GM12891 (cell line): ENCODE measurements around the gene TLNRD1.

Experiments
- DNase-seq: peaks from one replicate; pipeline ENCODE4 v3.0.0; 2011; ENCODE audit warnings: low spot score; ENCODE audit not compliant: insufficient read length
- FAIRE-seq: peaks from 2 replicates; lab custom pipeline; 2011; peaks lifted over from hg19 to GRCh38; lab: Jason Lieb, UNC
- PAX5 ChIP-seq: IDR thresholded peaks from 2 replicates; pipeline ENCODE4 v1.6.1; 2011; ENCODE audit warnings: low read length, moderate library complexity, mild to moderate bottlenecking; ENCODE audit not compliant: insufficient read depth, severe bottlenecking
- POLR2A ChIP-seq: IDR thresholded peaks from 2 replicates; pipeline ENCODE4 v1.6.1; 2011; ENCODE audit warnings: low read depth, low read length, control low read depth
- POLR2AphosphoS5 ChIP-seq: IDR thresholded peaks from 2 replicates; pipeline ENCODE4 v1.6.1; 2011; ENCODE audit warnings: low read depth, low read length, control low read depth
- POU2F2 ChIP-seq: IDR thresholded peaks from 2 replicates; pipeline ENCODE4 v1.6.1; 2011; ENCODE audit warnings: low read depth, mild to moderate bottlenecking, control low read depth, low read length, moderate library complexity
- SPI1 ChIP-seq: IDR thresholded peaks from 2 replicates; pipeline ENCODE4 v1.6.1; 2011; ENCODE audit warnings: low read depth, low read length, control low read depth
- TAF1 ChIP-seq: IDR thresholded peaks from 2 replicates; pipeline ENCODE4 v1.6.1; 2011; ENCODE audit warnings: low read depth, low read length, control low read depth

Gene TLNRD1

DNA sequence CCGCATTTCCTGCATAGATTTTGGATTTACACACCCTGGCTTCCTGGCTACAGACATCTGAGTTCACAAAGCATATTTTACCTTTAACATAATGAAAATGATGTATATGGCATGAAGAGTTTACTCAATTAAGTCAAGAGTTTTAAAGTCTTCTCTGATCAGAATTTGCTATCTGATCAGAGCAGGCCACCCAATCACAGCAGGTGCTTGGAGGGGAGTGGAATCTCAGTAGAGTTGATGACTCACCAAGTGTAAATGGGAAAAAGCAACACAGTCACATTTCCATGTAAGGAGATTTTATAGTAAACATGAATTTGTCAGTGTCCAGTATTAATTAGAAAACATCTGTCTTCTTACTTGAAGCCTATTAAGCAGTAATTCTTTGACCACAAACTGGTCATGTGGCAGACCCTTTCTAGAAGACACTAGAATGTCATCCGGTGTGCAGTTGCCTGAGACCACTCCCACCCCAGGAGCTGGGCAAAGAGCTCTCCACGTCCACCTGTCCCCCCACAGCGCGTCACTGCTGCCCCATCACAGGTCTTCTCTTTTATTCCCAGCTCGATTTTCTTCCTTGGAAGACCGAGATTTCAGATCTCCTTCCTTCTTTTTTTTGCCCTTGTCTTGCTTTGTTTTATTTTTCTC, 21.9 kb upstream of the TLNRD1 start:
- DNase-seq: no peak
- FAIRE-seq: no peak
- TF ChIP-seq SPI1 (no peak), TAF1 (no peak), POU2F2 (no peak), POLR2AphosphoS5 (no peak), PAX5 (no peak), POLR2A (no peak)

- no peak for TF ChIP-seq POU2F2
- TF ChIP-seq PAX5: no peak
- no peak for TF ChIP-seq POLR2AphosphoS5
- no peak for TF ChIP-seq TAF1
- TF ChIP-seq POLR2A: no peak
- no peak for TF ChIP-seq SPI1
- FAIRE-seq: no peak
- DNase-seq: no peak
Observed at GRCh38 chr15:80979538-80980200, 21.1 kb upstream of the TLNRD1 start.

DNA sequence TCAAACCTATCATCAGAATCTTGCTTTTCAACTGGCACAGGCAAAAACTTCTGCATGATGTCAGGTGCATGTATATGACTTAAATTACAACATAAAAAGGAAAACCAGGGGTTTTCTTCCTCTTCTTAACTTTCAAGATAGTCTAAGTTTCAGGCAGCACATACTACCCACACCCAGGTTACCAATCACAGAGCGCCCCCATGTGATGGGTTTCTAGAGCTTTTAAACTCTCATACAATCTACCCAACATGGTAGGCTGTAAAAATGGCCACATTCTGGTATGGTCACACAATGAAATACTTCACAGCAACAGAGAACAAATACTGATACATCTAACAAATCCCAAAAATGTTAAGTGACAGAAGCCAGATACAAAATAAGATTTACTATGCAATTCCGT, 18.5 kb upstream of the TLNRD1 start:
- FAIRE-seq (no peak), DNase-seq (no peak)
- TF ChIP-seq SPI1: no peak
- no peak for TF ChIP-seq POLR2A
- TF ChIP-seq POU2F2: no peak
- no peak for TF ChIP-seq TAF1
- no peak for TF ChIP-seq PAX5
- no peak for TF ChIP-seq POLR2AphosphoS5

GRCh38 chr15:80982839-80983238, 17.9 kb upstream of the TLNRD1 start:
- no peak for TF ChIP-seq POU2F2
- TF ChIP-seq POLR2A: no peak
- no peak for TF ChIP-seq TAF1
- no peak for TF ChIP-seq POLR2AphosphoS5
- TF ChIP-seq PAX5: no peak
- TF ChIP-seq SPI1: no peak
- no peak for DNase-seq
- no peak for FAIRE-seq

- FAIRE-seq: no peak
- no peak for DNase-seq
- TF ChIP-seq POLR2AphosphoS5 (no peak), TAF1 (no peak), SPI1 (peak; percentile 36; the same call in 1 of the 2 replicates), PAX5 (no peak), POLR2A (peak; percentile 26; the same call in 1 of the 2 replicates), POU2F2 (no peak)
Observed at GRCh38 chr15:80984856-80985255, 15.9 kb upstream of the TLNRD1 start.

DNA sequence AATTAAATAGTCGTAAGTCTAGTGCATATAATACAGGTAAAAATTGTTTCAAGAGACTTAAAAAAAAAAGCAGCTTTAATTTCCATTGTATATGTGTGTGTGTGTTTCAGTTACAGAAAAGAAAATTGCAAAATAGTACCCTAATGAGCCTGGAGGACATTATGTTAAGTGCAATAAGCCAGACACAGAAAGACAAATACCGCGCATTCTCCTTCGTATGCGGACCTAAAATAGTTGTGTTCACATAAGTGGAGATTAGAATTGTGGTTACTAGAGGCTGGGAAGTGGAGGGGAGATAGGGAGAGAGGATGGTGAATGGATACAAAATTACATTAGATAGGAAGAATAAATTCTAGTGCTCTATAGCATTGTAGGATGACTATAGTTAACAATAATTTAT, 14.7 kb upstream of the TLNRD1 start:
- TF ChIP-seq PAX5 (no peak), POLR2A (no peak), TAF1 (no peak), POU2F2 (no peak), SPI1 (no peak), POLR2AphosphoS5 (no peak)

GRCh38 chr15:80986487-80986886, 14.2 kb upstream of the TLNRD1 start:
- no peak for TF ChIP-seq SPI1
- no peak for TF ChIP-seq PAX5
- FAIRE-seq (no peak), DNase-seq (no peak)

More for the DNA sequence above, 14.7 kb upstream of the TLNRD1 start:
- no peak for DNase-seq
- FAIRE-seq: no peak

DNA sequence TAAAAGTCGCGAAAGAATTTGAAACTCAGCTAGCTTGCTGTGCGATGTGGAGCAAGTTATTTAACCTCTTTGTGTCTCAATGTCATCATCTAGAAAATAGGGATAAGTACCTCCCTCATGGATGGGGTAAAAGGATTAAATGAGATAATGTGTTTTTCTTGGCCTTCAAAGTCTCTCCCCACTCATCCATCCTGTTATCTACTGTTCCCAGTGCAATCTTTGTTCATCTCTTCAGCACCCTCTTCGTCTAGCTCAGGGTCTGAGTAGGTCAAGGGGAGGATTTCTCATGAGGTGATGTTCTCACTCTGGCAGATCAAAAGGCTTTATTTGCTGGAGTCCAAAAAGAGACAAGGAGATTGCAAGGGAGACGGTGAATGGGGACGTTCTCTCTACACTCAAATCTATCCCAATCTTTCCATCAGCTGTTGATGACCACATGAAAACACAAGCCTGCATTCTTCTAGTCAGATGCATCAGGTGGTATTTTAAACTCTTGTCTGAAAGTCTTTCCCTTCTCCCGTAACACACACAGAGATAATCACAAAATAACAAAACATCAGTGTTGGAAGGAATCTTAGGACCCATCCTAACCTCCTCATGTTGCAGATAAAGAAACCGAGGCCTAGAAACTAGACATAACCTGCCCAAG, 12.5 kb upstream of the TLNRD1 start:
- FAIRE-seq: no peak
- TF ChIP-seq SPI1 (no peak), POLR2A (no peak), PAX5 (no peak), POU2F2 (no peak), POLR2AphosphoS5 (no peak), TAF1 (no peak)
- DNase-seq: no peak

- no peak for FAIRE-seq
- DNase-seq: no peak
- no peak for TF ChIP-seq POLR2A
- TF ChIP-seq POLR2AphosphoS5: no peak
- TF ChIP-seq TAF1: no peak
- TF ChIP-seq POU2F2: no peak
- TF ChIP-seq PAX5: no peak
- no peak for TF ChIP-seq SPI1
Observed at GRCh38 chr15:80989081-80989517, 11.6 kb upstream of the TLNRD1 start.
